Body of pancreas (tissue), 4 donors: Measurements from ENCODE around the gene MAP10. TPM values are rescaled to one million over a fixed set of nuclear protein-coding genes. Genes with fewer than 3 reads are reported as not detected.
A peak's percentile ranks its signal among the peaks of the same experiment; 100 is the strongest.

Experiments used
- ATAC-seq: fragments of 150-250 bp; one replicate; pipeline ENCODE4 v1.9.1; 2016
- DNase-seq, 4 donors: peaks; one replicate each; pipeline ENCODE4 v3.0.0-alpha.2; 2019
- H3K27ac ChIP-seq, 4 donors: fragments of 200-600 bp; sonication (generic); 1 replicate in 3 of 4; 2 replicates in 1 of 4; pipeline versions ENCODE4 v1.5.1 to v1.6.1; 2016 to 2019; ENCODE audit warnings: mild to moderate bottlenecking in 1 of 4, mixed read lengths in 1 of 4, moderate library complexity in 1 of 4
- H3K27me3 ChIP-seq, 2 donors: fragments of 200-600 bp; sonication (generic); one replicate each; pipeline ENCODE4 v1.6.0; 2016; ENCODE audit warnings: mild to moderate bottlenecking in 1 of 2
- H3K36me3 ChIP-seq, 2 donors: fragments of 200-600 bp; sonication (generic); replicated peaks in 1 of 2; 2 replicates each; pipeline ENCODE4 v1.5.1; 2016; ENCODE audit warnings: low read depth in 2 of 2; ENCODE audit not compliant: insufficient read depth in 1 of 2
- H3K4me1 ChIP-seq: fragments of 200-600 bp; sonication (generic); one replicate; pipeline ENCODE4 v1.6.0; 2016
- H3K4me3 ChIP-seq, 2 donors: fragments of 200-600 bp; sonication (generic); 1 replicate in 1 of 2; 2 replicates in 1 of 2; pipeline ENCODE4 v1.5.1; 2016 to 2019
- H3K9me3 ChIP-seq, 3 donors: fragments of 200-600 bp; sonication (generic); 1 replicate in 2 of 3; 2 replicates in 1 of 3; pipeline ENCODE4 v1.5.1; 2016
- CTCF ChIP-seq, 7 experiments: fragments of 450-650 bp in 4 of 7; fragments of 200-600 bp in 3 of 7; sonication (generic) in 3 of 7; IDR thresholded peaks; one replicate each; pipeline ENCODE4 v1.5.1; 2016 to 2019; ENCODE audit warnings: antibody characterized with exemption in 7 of 7
- POLR2A ChIP-seq, 3 donors: fragments of 450-650 bp; IDR thresholded peaks; one replicate each; pipeline ENCODE4 v1.6.1; 2016; ENCODE audit warnings: antibody characterized with exemption in 3 of 3, mild to moderate bottlenecking in 2 of 3
- WGBS, 2 donors: methylation state at CpG; one replicate each; pipeline ENCODE4 v1.1.5; 2017; 5-methylcytosine and 5-hydroxymethylcytosine counted together
- intact Hi-C: fragments of 100-400 bp; cut with DNase I; formaldehyde crosslinking; loops from one replicate; pipeline ENCODE4 v1.15.1; 2023
- total RNA-seq, 2 donors: library from RNA; depleted of rRNA; stranded (reverse); fragments of >200 nt; gene quantifications; one replicate each; pipeline ENCODE4 v1.1.0, GENCODE V29; 2016

MAP10 gene
- total RNA-seq, 2 donors from 2014 or later: 2.3 to 4.2 TPM

DNA sequence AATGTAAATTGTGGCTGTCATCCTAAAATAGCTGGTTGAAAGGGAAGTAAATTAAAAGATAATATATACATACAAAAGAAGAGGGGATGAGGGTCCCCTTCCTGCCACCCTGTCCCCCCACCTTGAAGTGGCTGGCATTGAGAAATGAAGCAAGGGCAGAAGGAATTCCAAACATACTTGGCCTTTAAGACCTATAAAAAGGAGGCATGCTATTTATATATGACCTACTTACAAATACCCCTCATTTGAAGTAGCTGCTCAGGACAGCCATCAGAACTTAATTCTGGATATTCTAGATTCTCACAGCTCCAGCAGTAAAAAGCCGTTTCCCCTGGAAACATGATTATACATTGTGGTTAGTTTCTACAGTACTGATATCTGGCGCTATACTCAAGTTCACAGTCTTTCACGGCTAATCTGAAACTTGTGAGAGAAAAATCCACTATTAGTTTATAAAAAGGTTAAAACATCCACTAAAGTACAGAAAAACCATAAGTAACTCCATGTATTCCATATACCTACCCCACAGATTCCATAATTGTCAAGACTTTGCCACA, 9.6 kb upstream of the MAP10 start:
- ATAC-seq: no peak
- 80 to 88% methylated on average over 3 of the region's 3 CpGs for WGBS, 2 donors
- intact Hi-C loops: no loop called here
- DNase-seq: no peak
- no peak overlapping the region for H3K27ac ChIP-seq
- no peak overlapping the region for H3K4me3 ChIP-seq
- no peaks in the 10 kb centered on the region for H3K9me3 ChIP-seq
- H3K4me1 ChIP-seq: no peaks in the 10 kb centered on the region
- H3K36me3 ChIP-seq: no peaks in the 10 kb centered on the region
- TF ChIP-seq POLR2A (IDR thresholded peaks at IDR 0.05): no peak
- no peaks in the 10 kb centered on the region for H3K27me3 ChIP-seq

DNA sequence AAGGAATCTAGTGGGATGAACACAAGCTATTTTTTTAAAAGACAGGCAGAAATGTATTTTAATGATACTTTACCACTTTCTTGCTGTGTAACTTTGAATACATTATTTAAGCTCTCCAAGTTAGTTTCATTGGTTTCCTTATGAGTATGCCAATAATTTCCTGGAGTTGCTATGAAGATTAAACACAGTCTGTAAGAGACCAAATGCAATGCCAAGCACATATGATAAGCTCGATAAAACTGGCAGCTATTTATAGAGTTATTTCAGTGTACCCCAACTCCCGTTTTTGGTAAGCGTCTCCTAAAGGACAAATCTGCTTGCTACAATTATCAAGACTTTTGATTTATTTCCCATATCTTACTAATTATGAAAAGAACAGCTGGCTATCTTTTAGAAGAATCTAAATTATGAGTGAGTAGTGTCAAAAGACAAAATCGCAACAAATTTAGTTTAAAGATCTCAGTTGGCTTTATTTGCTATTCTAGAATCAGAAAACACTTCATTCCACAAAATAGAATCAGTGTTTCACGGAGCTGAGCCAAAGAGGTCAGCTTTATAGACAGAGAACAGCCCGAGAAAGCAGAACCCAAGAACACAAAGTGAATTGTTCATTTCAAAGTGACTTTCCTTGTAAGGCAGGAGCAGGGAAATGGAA, 7.2 kb upstream of the MAP10 start:
- Histone ChIP-seq H3K4me1 (no peaks in the 10 kb centered on the region), H3K27ac (no peak overlapping the region), H3K36me3 (no peaks in the 10 kb centered on the region), H3K4me3 (no peak overlapping the region), H3K27me3 (no peaks in the 10 kb centered on the region), H3K9me3 (no peaks in the 10 kb centered on the region)
- no peak for DNase-seq
- ATAC-seq: no peak
- TF ChIP-seq CTCF (IDR thresholded peaks at IDR 0.05): no peak
- TF ChIP-seq POLR2A (IDR thresholded peaks at IDR 0.05): no peak
- 62 to 65% methylated on average over 6 of the region's 6 CpGs for WGBS, 2 donors
- intact Hi-C loops: no loop called here

- DNase-seq (no peak), ATAC-seq (no peak)
- no peaks in the 10 kb centered on the region for H3K4me1 ChIP-seq
- no peak overlapping the region for H3K27ac ChIP-seq
- H3K4me3 ChIP-seq: no peak overlapping the region
- intact Hi-C loops: no loop called here
- 89 to 95% methylated on average over 2 of the region's 2 CpGs for WGBS, 2 donors
- no peaks in the 10 kb centered on the region for H3K27me3 ChIP-seq
- H3K36me3 ChIP-seq: no peaks in the 10 kb centered on the region
- TF ChIP-seq POLR2A (IDR thresholded peaks at IDR 0.05) (no peak), CTCF (IDR thresholded peaks at IDR 0.05) (no peak)
- H3K9me3 ChIP-seq: no peaks in the 10 kb centered on the region
These were observed 6.3 kb upstream of the MAP10 start for GRCh38 chr1:232798920-232799319.

DNA sequence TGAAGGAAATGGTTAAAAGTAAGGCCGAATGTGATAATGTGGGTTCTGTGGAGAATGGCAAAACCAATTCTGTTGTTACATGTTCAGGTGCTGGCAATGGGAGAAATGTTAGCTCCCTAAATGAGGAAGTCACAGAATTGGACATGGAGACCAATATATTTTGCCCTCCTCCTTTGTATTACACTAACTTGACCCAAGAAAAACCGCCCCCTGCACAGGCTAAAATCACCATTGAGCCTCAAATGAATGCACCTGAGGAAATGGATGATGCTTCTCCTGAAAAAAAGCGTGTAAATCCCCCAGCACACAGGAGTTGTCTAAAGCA, 932 bp downstream of the MAP10 start:
- TF ChIP-seq CTCF (IDR thresholded peaks at IDR 0.05): no peak
- TF ChIP-seq POLR2A (IDR thresholded peaks at IDR 0.05): no peak
- no peaks in the 10 kb centered on the region for H3K36me3 ChIP-seq
- peak; percentile 5 for ATAC-seq
- WGBS, 2 donors: 62 to 67% methylated on average over 3 of the region's 3 CpGs
- intact Hi-C loops: no loop called here
- DNase-seq: no peak
- no peaks in the 10 kb centered on the region for H3K27me3 ChIP-seq
- H3K4me3 ChIP-seq: no peak overlapping the region
- H3K27ac ChIP-seq: peak overlapping the region; percentile 79 to 90 (median 85)
- peaks cover 13% of the 10 kb centered on the region for H3K4me1 ChIP-seq
- H3K9me3 ChIP-seq: no peaks in the 10 kb centered on the region

- TF ChIP-seq POLR2A (IDR thresholded peaks at IDR 0.05) (no peak), CTCF (IDR thresholded peaks at IDR 0.05) (no peak)
These were observed 5.6 kb downstream of the MAP10 start for GRCh38 chr1:232810856-232811255.

More at GRCh38 chr1:232810856-232811255, 5.6 kb downstream of the MAP10 start:
- no peaks in the 10 kb centered on the region for H3K36me3 ChIP-seq
- WGBS, 2 donors: 76 to 90% methylated on average over 2 of the region's 2 CpGs
- DNase-seq: no peak
- no peak overlapping the region for H3K27ac ChIP-seq
- ATAC-seq: no peak
- H3K4me1 ChIP-seq: peaks cover 3% of the 10 kb centered on the region
- no peaks in the 10 kb centered on the region for H3K27me3 ChIP-seq
- H3K4me3 ChIP-seq: no peak overlapping the region
- H3K9me3 ChIP-seq: no peaks in the 10 kb centered on the region
- intact Hi-C loops: no loop called here
